Effector memory CD4-positive, alpha-beta T cell (primary cell): ENCODE results near the gene SLC9A3.
"Not testable (repeated sequence)": the region's sequence is repeated elsewhere in the genome, so short reads cannot be mapped to it uniquely, and the experiment has no call there.

ENCODE experiments used
- DNase-seq, 3 donors: peaks; one replicate each; pipeline ENCODE4 v3.0.0-alpha.2; 2020
- H3K27ac ChIP-seq: 2 replicates; pipeline ENCODE4 v1.7.0; 2013; ENCODE audit warnings: mild to moderate bottlenecking, low read length, moderate library complexity; ENCODE audit not compliant: insufficient read depth, poor library complexity, severe bottlenecking
- H3K27me3 ChIP-seq: replicated peaks from 2 replicates; pipeline ENCODE4 v1.7.0; 2013; ENCODE audit warnings: mild to moderate bottlenecking, low read length; ENCODE audit not compliant: insufficient read depth, control insufficient read depth, poor library complexity, severe bottlenecking
- H3K36me3 ChIP-seq: 2 replicates; pipeline ENCODE4 v1.7.0; 2013; ENCODE audit warnings: mild to moderate bottlenecking, low read length, moderate library complexity; ENCODE audit not compliant: control insufficient read depth, insufficient read depth
- H3K4me1 ChIP-seq: 2 replicates; pipeline ENCODE4 v1.7.0; 2013; ENCODE audit warnings: low read length, mild to moderate bottlenecking; ENCODE audit not compliant: control insufficient read depth, insufficient read depth, poor library complexity, severe bottlenecking
- H3K4me3 ChIP-seq: 2 replicates; pipeline ENCODE4 v1.7.0; 2013; ENCODE audit warnings: low read length, low read depth, mild to moderate bottlenecking; ENCODE audit not compliant: insufficient read depth, poor library complexity, severe bottlenecking
- H3K9me3 ChIP-seq: 2 replicates; pipeline ENCODE4 v1.7.0; 2013; ENCODE audit warnings: mild to moderate bottlenecking, low read length, moderate library complexity; ENCODE audit not compliant: control insufficient read depth

Gene SLC9A3

DNA sequence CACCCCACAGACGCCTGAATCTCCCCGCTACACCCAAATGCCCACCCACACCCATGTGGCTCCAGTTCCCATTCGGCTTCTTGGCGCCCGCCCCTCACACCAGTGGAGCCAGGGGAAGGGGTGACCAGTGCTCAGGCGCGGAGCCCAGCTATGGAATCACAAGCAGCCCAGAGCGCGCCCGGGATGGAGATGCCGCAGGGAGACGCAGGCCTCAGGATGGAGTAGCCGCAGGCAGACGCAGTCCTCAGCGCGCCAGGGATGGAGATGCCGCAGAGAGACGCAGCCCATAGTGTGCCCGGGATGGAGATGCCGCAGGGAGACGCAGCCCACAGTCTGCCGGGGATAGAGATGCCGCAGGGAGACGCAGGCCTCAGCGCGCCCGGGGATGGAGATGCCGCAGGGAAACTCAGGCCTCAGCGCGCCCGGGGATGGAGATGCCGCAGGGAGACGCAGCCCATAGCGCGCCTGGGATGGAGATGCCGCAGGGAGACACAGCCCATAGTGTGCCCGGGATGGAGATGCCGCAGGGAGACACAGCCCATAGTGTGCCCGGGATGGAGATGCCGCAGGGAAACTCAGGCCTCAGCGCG, 16.2 kb downstream of the SLC9A3 start:
- DNase-seq, H3K4me1 ChIP-seq, H3K27ac ChIP-seq, H3K36me3 ChIP-seq, H3K27me3 ChIP-seq, H3K4me3 ChIP-seq, H3K9me3 ChIP-seq: not testable (repeated sequence)

DNA sequence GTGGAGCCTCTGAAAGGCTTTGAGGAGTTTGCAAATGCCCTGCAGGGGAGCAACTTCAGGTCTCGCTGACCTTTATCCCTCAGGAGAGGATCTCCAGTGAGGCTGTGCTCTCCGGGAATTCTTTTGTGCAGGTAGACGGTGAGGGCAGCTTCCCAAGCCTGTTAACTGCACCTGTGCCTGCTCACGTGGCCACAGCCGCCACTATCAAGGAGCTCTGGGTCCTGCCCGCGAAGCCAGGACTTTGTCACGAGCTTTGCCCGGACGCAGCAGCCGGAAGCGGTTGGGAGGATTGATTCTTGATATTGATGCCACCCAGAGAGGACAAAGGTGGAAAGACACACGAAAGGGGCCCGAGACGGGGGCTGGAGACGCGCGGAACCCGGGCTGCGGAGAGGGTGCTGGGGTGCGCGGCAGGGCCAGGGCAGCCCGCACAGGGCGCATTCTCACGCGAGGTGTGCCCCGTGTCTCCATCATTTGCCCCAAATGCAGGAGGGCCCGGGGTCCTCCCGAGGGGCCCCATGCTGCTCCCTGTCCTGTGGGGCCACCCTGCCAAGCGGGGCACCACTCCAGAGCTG, 18.2 kb downstream of the SLC9A3 start:
- H3K9me3 ChIP-seq, result no peaks in the 10 kb centered on the region
- no peaks in the 10 kb centered on the region for H3K4me1 ChIP-seq
- peaks cover 12% of the 10 kb centered on the region for H3K27me3 ChIP-seq
- H3K4me3 ChIP-seq, result no peak overlapping the region
- DNase-seq, result no peak
- H3K36me3 ChIP-seq, result no peaks in the 10 kb centered on the region
- H3K27ac ChIP-seq, result no peak overlapping the region

DNA sequence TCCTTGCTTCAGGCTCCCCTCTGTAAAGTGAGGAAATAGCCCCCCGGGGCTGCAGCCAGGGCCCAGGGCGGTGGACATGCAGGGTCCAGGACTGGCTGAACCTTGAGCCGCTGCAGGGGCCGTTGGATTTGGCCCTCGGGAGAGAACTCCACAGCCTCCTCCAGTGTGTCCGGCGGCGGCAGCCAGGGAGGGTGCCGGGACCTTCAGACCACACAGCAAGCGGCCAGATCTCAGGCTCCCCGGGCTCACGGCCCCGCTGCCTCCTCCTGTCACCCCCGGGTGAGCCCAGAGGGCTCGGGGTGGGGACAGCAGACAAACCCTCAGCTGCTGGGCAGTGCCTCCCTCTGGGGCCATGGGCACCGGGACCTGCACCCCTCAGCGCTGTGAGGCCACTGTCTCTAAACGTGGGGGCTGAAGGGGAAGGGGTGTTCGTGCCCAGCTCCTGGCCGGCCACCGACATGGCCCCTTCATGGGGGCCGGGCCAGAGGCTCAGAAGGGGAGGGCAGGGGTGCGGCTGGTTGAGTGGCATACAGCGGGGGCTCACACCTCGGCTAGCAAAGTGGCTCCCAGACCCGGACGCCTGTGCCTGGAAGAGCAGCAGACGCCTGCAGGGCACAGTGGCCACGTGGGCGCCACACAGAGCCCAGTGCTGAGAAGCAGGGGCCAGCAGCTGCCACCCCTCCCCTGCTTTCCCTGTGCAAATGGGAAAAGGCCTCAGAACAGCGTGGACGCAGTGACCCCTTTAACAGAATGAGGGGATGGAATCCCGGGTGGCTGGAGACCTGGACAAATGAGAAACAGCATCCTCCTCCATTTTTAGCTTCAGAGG, 19.7 kb downstream of the SLC9A3 start:
- no peak for DNase-seq
- H3K4me1 ChIP-seq, result no peaks in the 10 kb centered on the region
- no peaks in the 10 kb centered on the region for H3K36me3 ChIP-seq
- no peak overlapping the region for H3K27ac ChIP-seq
- H3K4me3 ChIP-seq, result no peak overlapping the region
- H3K9me3 ChIP-seq, result no peaks in the 10 kb centered on the region
- H3K27me3 ChIP-seq, result peaks cover 17% of the 10 kb centered on the region

DNA sequence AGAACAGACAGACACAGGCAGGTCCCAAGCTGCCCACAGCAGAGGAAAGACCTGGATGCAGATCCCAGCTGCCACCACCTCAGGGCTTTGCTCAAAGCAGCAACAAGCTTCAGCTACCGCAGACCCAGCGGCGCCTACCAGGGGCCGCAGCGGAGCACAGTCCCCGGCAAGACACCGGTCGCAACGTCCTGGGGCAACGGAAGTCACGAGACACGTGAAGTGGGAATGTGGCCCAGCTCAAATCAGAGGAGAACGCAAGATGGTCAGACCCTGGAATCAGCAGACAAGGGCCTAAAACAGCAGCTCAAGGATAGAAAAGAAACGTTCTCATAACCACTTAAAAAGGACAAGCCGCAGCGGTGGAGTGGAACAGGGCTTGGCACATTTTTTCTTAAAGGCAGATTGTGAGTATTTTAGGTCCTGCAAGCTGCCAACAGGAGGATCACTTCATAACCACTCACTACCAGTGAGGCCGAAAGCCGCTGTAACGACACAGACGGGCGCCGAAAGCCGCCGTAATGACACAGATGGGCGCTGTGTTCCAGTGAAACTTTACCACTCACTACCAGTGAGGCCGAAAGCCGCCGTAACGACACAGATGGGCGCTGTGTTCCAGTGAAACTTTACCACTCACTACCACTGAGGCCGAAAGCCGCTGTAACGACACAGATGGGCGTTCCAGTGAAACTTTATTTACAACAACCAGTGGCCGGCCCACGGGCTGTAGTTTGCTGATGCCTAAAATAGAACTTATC, 21.7 kb downstream of the SLC9A3 start:
- peaks cover 17% of the 10 kb centered on the region for H3K27me3 ChIP-seq
- H3K4me3 ChIP-seq, result no peak overlapping the region
- no peak overlapping the region for H3K27ac ChIP-seq
- H3K4me1 ChIP-seq, result no peaks in the 10 kb centered on the region
- no peak for DNase-seq
- H3K9me3 ChIP-seq, result no peaks in the 10 kb centered on the region
- H3K36me3 ChIP-seq, result no peaks in the 10 kb centered on the region

DNA sequence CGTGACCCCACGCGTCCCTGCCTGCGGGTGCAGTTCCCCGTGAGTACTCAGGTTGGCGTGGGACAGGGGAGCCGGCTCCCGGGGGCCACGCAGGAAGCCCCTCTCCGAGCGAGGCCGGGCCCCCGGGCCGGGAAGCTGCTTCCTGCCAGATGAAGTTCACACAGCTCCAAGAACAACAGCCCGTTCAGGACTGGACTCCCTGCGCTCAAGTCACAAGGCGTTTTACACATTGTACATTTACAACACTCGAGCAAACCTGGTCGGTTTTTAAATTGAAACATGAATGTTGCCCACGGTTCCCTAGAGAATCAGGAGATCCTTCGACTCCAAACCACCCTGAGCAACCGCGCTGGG, 22.4 kb downstream of the SLC9A3 start:
- no peaks in the 10 kb centered on the region for H3K9me3 ChIP-seq
- peaks cover 17% of the 10 kb centered on the region for H3K27me3 ChIP-seq
- no peak overlapping the region for H3K4me3 ChIP-seq
- DNase-seq, result no peak
- no peaks in the 10 kb centered on the region for H3K36me3 ChIP-seq
- no peak overlapping the region for H3K27ac ChIP-seq
- H3K4me1 ChIP-seq, result no peaks in the 10 kb centered on the region

DNA sequence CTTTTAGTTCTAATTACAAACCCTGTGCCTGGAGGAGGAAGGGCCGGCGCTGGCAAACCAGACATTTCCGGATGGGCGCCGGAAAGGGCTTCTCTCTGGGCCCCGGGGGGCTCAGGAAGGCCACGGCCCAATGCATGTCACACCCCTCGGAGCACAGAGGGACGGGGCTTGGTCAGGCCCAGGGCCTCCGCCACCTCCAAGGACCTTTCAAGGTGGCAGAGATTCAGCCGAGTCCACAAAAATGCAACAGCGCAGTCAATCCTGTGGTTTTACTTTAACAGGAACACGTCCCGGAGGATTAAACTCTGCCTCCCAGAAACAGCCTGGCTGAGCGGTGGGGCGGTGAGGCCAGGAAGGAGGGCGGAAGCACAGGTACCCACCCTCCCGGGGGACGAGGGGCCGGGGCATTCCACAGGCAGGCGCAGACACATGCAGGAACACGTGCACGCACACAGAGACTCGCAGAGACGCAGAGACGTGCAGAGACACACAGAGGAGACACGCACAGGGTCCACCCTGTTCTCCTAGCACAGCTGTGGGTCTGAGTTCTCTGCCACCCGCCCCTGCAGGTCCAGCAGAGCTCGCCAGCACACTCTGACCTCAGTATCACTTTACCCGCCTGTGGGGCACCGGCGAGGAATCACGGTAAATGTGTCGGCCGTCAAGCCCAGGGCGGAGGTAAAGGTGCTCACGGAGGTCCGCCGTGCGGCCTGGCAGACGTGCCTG, 23.0 kb downstream of the SLC9A3 start:
- DNase-seq, result no peak
- Histone ChIP-seq H3K4me3 (no peak overlapping the region), H3K9me3 (no peaks in the 10 kb centered on the region), H3K36me3 (no peaks in the 10 kb centered on the region), H3K4me1 (no peaks in the 10 kb centered on the region), H3K27me3 (peaks cover 17% of the 10 kb centered on the region), H3K27ac (no peak overlapping the region)

DNA sequence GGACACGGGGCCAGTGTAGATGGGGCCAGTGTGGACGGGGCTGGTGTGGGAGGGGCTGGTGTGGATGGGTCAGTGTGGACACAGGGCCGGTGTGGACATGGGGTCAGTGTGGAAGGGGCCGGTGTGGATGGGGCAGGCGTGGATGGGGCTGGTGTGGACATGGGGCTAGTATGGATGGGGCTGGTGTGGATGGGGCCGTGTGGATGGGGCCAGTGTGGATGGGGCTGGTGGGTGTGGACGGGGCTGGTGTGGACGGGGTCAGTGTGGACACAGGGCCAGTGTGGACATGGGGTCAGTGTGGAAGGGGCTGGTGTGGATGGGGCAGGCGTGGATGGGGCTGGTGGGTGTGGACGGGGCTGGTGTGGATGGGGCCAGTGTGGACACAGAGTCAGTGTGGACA, 23.8 kb downstream of the SLC9A3 start:
- Histone ChIP-seq H3K27me3 (peaks cover 17% of the 10 kb centered on the region), H3K4me3 (no peak overlapping the region), H3K27ac (no peak overlapping the region), H3K9me3 (no peaks in the 10 kb centered on the region), H3K36me3 (no peaks in the 10 kb centered on the region), H3K4me1 (no peaks in the 10 kb centered on the region)
- DNase-seq, result no peak

DNA sequence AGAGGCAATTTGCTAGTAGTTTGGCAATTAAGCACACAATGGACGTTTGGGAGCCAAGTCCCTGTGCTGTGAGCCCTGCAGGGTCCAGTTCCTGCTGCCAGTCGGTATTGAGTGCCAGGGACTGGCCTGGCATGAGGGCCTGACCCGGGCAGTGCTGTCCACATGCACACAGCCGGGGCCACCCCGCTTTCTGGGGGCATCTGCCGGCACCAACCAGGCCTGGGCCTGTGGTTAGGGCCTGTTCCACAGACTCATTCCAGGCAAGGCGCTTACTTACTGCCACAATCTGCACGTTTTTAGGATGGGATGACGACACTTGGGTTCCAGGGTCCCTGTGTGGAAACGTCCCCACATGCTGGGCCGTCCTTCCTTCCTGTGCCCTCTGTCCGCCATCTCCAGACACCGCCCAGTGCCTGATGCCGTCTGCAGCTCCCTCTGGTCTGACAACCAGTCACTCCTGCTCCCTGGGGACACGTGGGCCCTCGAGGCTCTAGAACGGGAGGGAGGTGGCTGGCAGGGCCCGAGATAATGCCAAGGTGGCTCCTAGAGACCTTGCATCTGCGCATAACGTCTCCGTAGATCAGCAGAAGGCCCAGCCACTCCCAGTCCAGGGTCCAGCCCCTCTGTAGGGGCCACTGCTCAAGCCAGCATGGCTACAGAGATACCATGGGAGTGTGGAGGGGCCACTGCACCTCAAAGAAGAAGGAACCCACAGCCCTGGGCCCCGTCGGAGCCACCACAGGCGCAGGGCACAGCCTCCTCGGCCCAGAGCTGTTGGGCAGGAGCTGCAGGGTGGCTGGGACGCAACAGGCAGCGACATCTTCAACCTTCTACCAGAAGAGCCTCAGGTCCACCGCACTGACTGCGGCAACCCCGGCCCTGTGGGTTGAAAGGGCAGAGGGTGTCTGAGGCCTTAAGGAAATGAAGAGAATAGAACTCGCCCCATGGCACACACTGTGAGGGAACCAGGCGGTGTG, 24.7 kb downstream of the SLC9A3 start:
- no peaks in the 10 kb centered on the region for H3K9me3 ChIP-seq
- H3K4me3 ChIP-seq, result no peak overlapping the region
- H3K4me1 ChIP-seq, result no peaks in the 10 kb centered on the region
- DNase-seq, result no peak
- no peak overlapping the region for H3K27ac ChIP-seq
- H3K27me3 ChIP-seq, result peaks cover 17% of the 10 kb centered on the region
- H3K36me3 ChIP-seq, result no peaks in the 10 kb centered on the region
